Gastrocnemius medialis (tissue), 4 donors: Measurements from ENCODE around the gene CHRNB4. TPM values are rescaled to one million over a fixed set of nuclear protein-coding genes. Genes with fewer than 3 reads are reported as not detected.

Source experiments
- ATAC-seq, 2 donors: fragments of 150-250 bp; one replicate each; pipeline ENCODE4 v1.9.1; 2016
- DNase-seq, 2 donors: peaks; one replicate each; pipeline ENCODE4 v3.0.0-alpha.2; 2019
- H3K27ac ChIP-seq, 4 donors: fragments of 200-600 bp; sonication (generic); 1 replicate in 1 of 4; 2 replicates in 3 of 4; pipeline ENCODE4 v1.5.1; 2016 to 2018; ENCODE audit warnings: mild to moderate bottlenecking in 2 of 4, moderate library complexity in 1 of 4
- H3K27me3 ChIP-seq, 3 donors: fragments of 200-600 bp; sonication (generic) in 2 of 3; 1 replicate in 1 of 3; 2 replicates in 2 of 3; pipeline versions ENCODE4 v1.5.1 to v1.6.0; 2016 to 2019; ENCODE audit warnings: mild to moderate bottlenecking in 1 of 3, moderate library complexity in 1 of 3
- H3K36me3 ChIP-seq, 2 donors: fragments of 200-600 bp; sonication (generic) in 1 of 2; one replicate each; pipeline ENCODE4 v1.5.1; 2017 to 2018
- H3K4me1 ChIP-seq, 2 donors: fragments of 200-600 bp; sonication (generic) in 1 of 2; one replicate each; pipeline ENCODE4 v1.5.1; 2016 to 2017; ENCODE audit warnings: mild to moderate bottlenecking in 2 of 2
- H3K4me3 ChIP-seq, 4 donors: fragments of 200-600 bp; sonication (generic) in 3 of 4; 1 replicate in 1 of 4; 2 replicates in 3 of 4; pipeline ENCODE4 v1.5.1; 2016 to 2019; ENCODE audit warnings: mild to moderate bottlenecking in 2 of 4
- H3K9me3 ChIP-seq, 3 donors: fragments of 200-600 bp; sonication (generic) in 2 of 3; 1 replicate in 1 of 3; 2 replicates in 2 of 3; pipeline ENCODE4 v1.5.1; 2016 to 2019
- CTCF ChIP-seq, 5 experiments: fragments of 450-650 bp in 3 of 5; fragments of 200-600 bp in 2 of 5; sonication (generic) in 2 of 5; IDR thresholded peaks in 4 of 5; conservative IDR thresholded peaks in 1 of 5; 1 replicate in 4 of 5; 2 replicates in 1 of 5; pipeline ENCODE4 v1.5.1; 2016 to 2019; ENCODE audit warnings: antibody characterized with exemption in 5 of 5, mild to moderate bottlenecking in 3 of 5, moderate library complexity in 3 of 5
- POLR2A ChIP-seq, 2 donors: fragments of 450-650 bp; IDR thresholded peaks; one replicate each; pipeline ENCODE4 v1.6.1; 2017; ENCODE audit warnings: antibody characterized with exemption in 2 of 2, mild to moderate bottlenecking in 2 of 2, moderate library complexity in 2 of 2
- in situ Hi-C, 4 donors: fragments of 200-750 bp; cut with MboI; loops; one replicate each; pipeline versions ENCODE4 v1.15.0 to v1.8.0; 2017; ENCODE audit warnings: low sequenced_read_pairs in 4 of 4
- intact Hi-C: fragments of 100-400 bp; cut with DNase I; formaldehyde crosslinking; loops from one replicate; pipeline ENCODE4 v1.15.1; 2023; ENCODE audit warnings: low total_unique reads
- total RNA-seq, 4 donors: library from RNA; depleted of rRNA; stranded (reverse); fragments of >200 nt; gene quantifications; one replicate each; pipeline versions ENCODE4 v1.1.0 to v1.2.3, GENCODE V29; 2016

Gene CHRNB4
- total RNA-seq, 4 donors from 2014 or later: not detected

DNA sequence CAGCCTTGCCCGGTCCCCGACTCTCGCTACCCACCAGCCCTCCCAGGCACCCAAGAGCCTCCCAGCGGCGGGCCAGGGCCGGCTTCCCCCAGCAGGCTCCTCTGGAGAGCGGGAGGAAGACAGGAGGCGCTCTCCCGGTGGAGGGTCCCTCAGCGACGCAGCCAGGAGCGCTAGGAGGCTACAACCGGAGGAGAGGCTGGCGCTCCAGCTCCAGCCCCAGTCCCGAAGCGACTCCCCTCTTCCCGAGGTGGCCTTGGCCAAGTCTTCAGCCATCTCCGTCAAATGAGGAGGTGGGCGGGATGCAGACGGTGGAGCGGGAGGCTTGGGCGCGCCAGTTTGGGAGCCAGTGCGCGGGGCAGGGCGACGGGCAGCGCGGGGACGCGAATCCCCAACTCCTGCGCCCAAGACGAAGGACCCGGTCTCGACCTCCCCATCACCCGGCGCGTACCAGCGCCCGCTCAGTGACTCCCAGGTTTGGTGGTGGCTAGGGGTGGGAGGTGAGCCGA, 20.9 kb downstream of the CHRNB4 start:
- H3K27ac ChIP-seq: no peak overlapping the region
- DNase-seq: no peak
- H3K9me3 ChIP-seq: no peaks in the 10 kb centered on the region
- no peak for TF ChIP-seq POLR2A (IDR thresholded peaks at IDR 0.05)
- no peak for TF ChIP-seq CTCF (IDR thresholded peaks at IDR 0.05 in 4 of 5, conservative IDR thresholded peaks at IDR 0.05 in 1 of 5)
- no peak for ATAC-seq
- H3K4me3 ChIP-seq: peak overlapping the region; percentile 25 to 50 (median 40)
- in situ Hi-C loops (loop anchor here in 1 of 4 donors (10.0 kb wide), 1 partner anchor 75 kb away; no protein-coding TSS in a partner anchor), intact Hi-C loops (no loop called here)
- H3K4me1 ChIP-seq: peaks cover 0 to 7% of the 10 kb centered on the region in 2 donors
- peaks cover 32 to 39% (median 38%) of the 10 kb centered on the region in 3 donors for H3K27me3 ChIP-seq
- H3K36me3 ChIP-seq: no peaks in the 10 kb centered on the region

- Histone ChIP-seq H3K9me3 (no peaks in the 10 kb centered on the region), H3K27ac (no peak overlapping the region), H3K27me3 (peaks cover 32 to 39% (median 38%) of the 10 kb centered on the region in 3 donors), H3K4me1 (peaks cover 0 to 7% of the 10 kb centered on the region in 2 donors), H3K36me3 (no peaks in the 10 kb centered on the region), H3K4me3 (peak overlapping the region in 2 of 4 donors; percentile 25 to 50)
- DNase-seq (no peak), ATAC-seq (no peak)
- intact Hi-C loops: no loop called here
- in situ Hi-C loops: loop anchor here in 2 of 4 donors (5.0 to 10.0 kb wide), 3 partner anchors 88 to 136 kb away; no protein-coding TSS in a partner anchor
- TF ChIP-seq POLR2A (IDR thresholded peaks at IDR 0.05) (no peak), CTCF (IDR thresholded peaks at IDR 0.05 in 4 of 5, conservative IDR thresholded peaks at IDR 0.05 in 1 of 5) (no peak)
Measured at GRCh38 chr15:78619022-78619950, 21.7 kb downstream of the CHRNB4 start.

DNA sequence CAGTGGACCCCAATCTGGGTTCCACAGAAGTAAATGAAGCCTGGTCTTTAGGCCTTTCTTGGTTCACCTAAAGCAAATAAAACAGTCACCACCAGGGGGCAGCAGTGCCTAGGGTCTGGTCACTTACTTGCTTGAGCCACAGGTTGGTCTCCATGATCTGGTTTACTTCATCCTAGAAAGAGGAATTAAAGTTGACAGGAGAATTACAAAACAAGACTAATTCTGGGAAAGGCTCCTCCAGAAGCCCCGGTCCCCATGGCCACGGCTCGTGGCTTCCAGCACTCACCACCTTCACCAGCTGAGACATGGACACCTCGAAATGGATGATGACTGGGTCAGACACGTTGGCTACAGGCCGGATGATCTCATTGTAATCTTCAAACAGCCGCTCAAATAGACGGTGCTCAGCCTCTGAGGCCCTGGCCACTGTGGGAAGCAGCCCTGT, 22.5 kb downstream of the CHRNB4 start:
- H3K4me1 ChIP-seq: peaks cover 0 to 7% of the 10 kb centered on the region in 2 donors
- peak; percentile 58 to 91 (median 85) for TF ChIP-seq CTCF (IDR thresholded peaks at IDR 0.05 in 4 of 5, conservative IDR thresholded peaks at IDR 0.05 in 1 of 5)
- no peak for TF ChIP-seq POLR2A (IDR thresholded peaks at IDR 0.05)
- DNase-seq (peak; percentile 71 to 80), ATAC-seq (peak; percentile 75 to 91)
- H3K9me3 ChIP-seq: no peaks in the 10 kb centered on the region
- H3K27me3 ChIP-seq: peaks cover 32 to 38% (median 38%) of the 10 kb centered on the region in 3 donors
- intact Hi-C loops (loop anchor here (1.0 kb wide), 2 partner anchors 91 to 133 kb away; no protein-coding TSS in a partner anchor), in situ Hi-C loops (loop anchor here in 2 of 4 donors (5.0 to 10.0 kb wide), 3 partner anchors 89 to 136 kb away; no protein-coding TSS in a partner anchor)
- H3K4me3 ChIP-seq: no peak overlapping the region
- no peak overlapping the region for H3K27ac ChIP-seq
- no peaks in the 10 kb centered on the region for H3K36me3 ChIP-seq

DNA sequence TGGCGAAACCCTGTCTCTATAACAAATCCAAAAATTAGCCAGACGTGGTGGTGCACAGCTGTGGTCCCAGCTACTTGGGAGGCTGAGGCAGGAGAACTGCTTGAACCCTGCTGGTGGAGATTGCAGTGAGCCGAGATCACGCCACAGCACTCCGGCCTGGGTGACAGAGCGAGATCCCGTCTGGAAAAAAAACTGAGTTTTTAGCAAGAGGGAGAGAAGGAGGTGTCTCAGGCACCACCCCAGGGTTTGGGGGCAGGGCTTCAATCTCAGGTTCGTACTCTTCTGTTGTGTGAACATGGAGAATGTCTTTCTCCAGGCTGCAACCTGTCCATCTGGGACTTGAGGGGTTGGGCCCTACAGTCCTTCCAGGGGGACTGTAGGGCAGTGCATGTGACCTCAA, 22.9 kb downstream of the CHRNB4 start:
- no peak for TF ChIP-seq CTCF (IDR thresholded peaks at IDR 0.05 in 4 of 5, conservative IDR thresholded peaks at IDR 0.05 in 1 of 5)
- no peak for TF ChIP-seq POLR2A (IDR thresholded peaks at IDR 0.05)
- ATAC-seq: peak in 1 of 2 donors; percentile 22
- intact Hi-C loops (loop anchor here (1.0 kb wide), 2 partner anchors 91 to 133 kb away; no protein-coding TSS in a partner anchor), in situ Hi-C loops (loop anchor here in 2 of 4 donors (5.0 to 10.0 kb wide), 3 partner anchors 89 to 137 kb away; no protein-coding TSS in a partner anchor)
- no peaks in the 10 kb centered on the region for H3K9me3 ChIP-seq
- peaks cover 0 to 7% of the 10 kb centered on the region in 2 donors for H3K4me1 ChIP-seq
- H3K27me3 ChIP-seq: peaks cover 32 to 38% (median 34%) of the 10 kb centered on the region in 3 donors
- no peak overlapping the region for H3K27ac ChIP-seq
- no peak overlapping the region for H3K4me3 ChIP-seq
- no peak for DNase-seq
- no peaks in the 10 kb centered on the region for H3K36me3 ChIP-seq
